ENCODE results near the gene COL5A1.

GRCh38 chr9:134717924-134718645 is 76.5 kb downstream of the COL5A1 start:
- TF ChIP-seq CTCF (IDR thresholded peaks at IDR 0.05), result no peak
- TF ChIP-seq POLR2A (IDR thresholded peaks at IDR 0.05), result no peak
